ENCODE data around the gene SRMS.

SRMS gene

DNA sequence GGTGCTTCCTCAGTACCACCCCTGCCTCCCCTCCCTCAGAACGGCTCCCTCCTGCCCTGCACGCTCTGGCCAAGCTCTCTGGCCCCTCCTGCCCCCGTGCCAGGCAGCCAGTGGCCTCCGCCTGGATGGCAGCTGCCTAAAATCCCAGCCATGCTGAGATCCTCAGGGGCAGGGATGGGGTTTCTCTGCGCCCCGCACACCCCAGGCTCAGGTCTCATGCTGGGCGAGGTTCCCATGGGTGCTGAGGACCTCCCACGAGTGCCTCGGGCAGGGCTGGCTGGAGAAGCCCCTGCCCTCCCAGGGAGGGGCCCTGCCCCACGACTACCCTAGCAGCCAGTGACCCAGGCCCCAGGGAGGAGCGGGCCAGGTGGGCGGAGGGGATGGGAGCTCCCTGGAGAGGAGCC lies 13.1 kb downstream of the SRMS start:
- TF ChIP-seq JUND (IDR thresholded peaks at IDR 0.05; ENCODE audit: low read depth): no peak
- in situ Hi-C loops (cut with HindIII; ENCODE audit: low pct_unique_long_range_greater_than_20kb, low sequenced_read_pairs): no loop called here
- no peak for DNase-seq (ENCODE audit: low read depth in 1 of 2, low spot score in 1 of 2)

- TF ChIP-seq JUND (IDR thresholded peaks at IDR 0.05; ENCODE audit: low read depth): no peak
- DNase-seq (ENCODE audit: low read depth in 1 of 2, low spot score in 1 of 2): no peak
- in situ Hi-C loops (cut with HindIII; ENCODE audit: low pct_unique_long_range_greater_than_20kb, low sequenced_read_pairs): no loop called here
Observed at GRCh38 chr20:63533871-63534393, 13.6 kb downstream of the SRMS start.

- in situ Hi-C loops (cut with HindIII; ENCODE audit: low pct_unique_long_range_greater_than_20kb, low sequenced_read_pairs): no loop called here
- no peak for TF ChIP-seq JUND (IDR thresholded peaks at IDR 0.05; ENCODE audit: low read depth)
Observed at GRCh38 chr20:63533388-63533787, 14.2 kb downstream of the SRMS start.

DNA sequence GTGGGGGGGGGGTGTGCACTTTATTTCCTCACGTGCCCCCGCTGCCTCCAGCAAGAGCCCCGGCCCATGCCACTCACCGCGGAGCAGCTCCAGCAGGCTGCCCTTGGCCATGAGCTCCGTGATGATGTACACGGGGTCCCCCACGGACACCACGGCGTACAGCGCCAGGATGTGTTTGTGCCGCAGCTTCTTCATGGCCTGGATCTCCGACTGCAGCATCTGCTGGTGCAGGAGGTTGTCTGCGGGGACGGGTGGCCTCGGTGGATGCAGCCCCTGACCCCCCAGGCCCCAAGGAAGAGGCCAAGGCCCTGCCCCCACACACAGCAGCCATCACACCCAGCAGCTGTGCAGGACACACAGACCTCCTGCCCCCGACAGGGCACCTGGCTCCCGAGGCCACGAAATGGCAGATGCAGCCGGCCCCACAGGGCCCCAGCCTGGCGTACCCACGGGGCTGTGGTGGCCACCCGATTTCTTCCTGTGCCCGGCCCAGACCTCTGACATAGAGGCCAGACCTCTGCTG lies 15.0 kb downstream of the SRMS start:
- no peak for TF ChIP-seq JUND (IDR thresholded peaks at IDR 0.05; ENCODE audit: low read depth)
- in situ Hi-C loops (cut with HindIII; ENCODE audit: low pct_unique_long_range_greater_than_20kb, low sequenced_read_pairs): no loop called here
- no peak for DNase-seq (ENCODE audit: low read depth in 1 of 2, low spot score in 1 of 2)

More at GRCh38 chr20:63533388-63533787, 14.2 kb downstream of the SRMS start:
- DNase-seq (ENCODE audit: low read depth in 1 of 2, low spot score in 1 of 2): no peak

DNA sequence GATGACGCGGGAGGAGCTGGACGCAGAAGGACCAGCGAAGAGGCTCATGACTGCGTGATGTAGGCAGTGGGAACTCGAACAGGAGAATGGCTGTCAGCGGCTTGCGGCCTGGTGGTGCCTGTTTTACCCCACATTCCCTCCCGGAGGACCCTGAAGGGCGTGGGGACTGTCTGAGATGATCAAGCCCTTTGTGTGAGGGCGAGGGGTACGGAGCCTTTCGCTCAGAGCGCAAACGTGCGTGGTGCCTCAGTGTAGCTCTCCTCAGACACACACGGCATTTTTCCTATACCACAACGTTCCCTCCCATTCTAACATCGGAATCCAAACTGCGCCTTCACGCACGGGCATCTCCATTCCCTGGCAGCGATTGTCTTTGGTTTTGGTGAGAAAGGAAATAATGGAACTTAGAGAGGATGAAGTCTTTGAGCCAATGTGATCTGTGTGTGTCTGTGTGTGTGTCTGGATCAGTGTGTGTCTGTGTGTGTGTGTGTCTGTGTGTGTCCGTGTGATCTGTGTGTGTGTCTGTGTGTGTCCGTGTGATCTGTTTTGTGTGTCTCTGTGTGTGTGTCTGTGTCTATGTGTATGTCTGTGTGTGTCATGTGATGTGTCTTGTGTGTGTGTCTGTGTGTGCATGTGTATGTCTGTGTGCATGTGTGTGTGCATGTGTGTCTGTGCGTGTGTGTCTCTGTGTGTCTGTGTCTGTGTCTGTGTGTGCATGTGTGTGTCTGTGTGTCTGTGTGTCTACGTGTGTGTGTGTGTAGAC lies 15.7 kb downstream of the SRMS start:
- DNase-seq (ENCODE audit: low read depth in 1 of 2, low spot score in 1 of 2): no peak
- in situ Hi-C loops (cut with HindIII; ENCODE audit: low pct_unique_long_range_greater_than_20kb, low sequenced_read_pairs): no loop called here
- no peak for TF ChIP-seq JUND (IDR thresholded peaks at IDR 0.05; ENCODE audit: low read depth)

DNA sequence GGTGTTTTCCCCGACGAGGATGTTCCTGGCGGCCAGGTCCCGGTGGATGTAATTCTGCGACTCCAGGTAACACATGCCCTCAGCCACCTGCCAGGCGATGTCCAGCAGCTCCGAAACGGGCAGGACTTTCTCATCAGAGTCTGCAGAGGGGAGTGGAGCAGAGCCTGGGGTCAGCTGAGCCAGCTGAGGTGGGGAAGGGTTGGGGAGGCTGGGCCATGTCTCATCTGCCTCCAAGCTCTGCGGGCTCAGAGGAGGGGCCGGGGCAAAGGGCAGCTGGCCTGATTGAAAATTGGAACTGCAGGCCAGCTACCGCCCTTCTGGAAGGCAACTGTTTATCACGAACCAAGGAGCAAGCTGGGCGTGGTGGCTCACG lies 16.8 kb downstream of the SRMS start:
- in situ Hi-C loops (cut with HindIII; ENCODE audit: low pct_unique_long_range_greater_than_20kb, low sequenced_read_pairs): no loop called here
- TF ChIP-seq JUND (IDR thresholded peaks at IDR 0.05; ENCODE audit: low read depth): no peak
- no peak for DNase-seq (ENCODE audit: low read depth in 1 of 2, low spot score in 1 of 2)

GRCh38 chr20:63529861-63530787 lies 17.4 kb downstream of the SRMS start:
- in situ Hi-C loops (cut with HindIII; ENCODE audit: low pct_unique_long_range_greater_than_20kb, low sequenced_read_pairs): no loop called here
- TF ChIP-seq JUND (IDR thresholded peaks at IDR 0.05; ENCODE audit: low read depth): no peak
- DNase-seq (ENCODE audit: low read depth in 1 of 2, low spot score in 1 of 2): no peak

DNA sequence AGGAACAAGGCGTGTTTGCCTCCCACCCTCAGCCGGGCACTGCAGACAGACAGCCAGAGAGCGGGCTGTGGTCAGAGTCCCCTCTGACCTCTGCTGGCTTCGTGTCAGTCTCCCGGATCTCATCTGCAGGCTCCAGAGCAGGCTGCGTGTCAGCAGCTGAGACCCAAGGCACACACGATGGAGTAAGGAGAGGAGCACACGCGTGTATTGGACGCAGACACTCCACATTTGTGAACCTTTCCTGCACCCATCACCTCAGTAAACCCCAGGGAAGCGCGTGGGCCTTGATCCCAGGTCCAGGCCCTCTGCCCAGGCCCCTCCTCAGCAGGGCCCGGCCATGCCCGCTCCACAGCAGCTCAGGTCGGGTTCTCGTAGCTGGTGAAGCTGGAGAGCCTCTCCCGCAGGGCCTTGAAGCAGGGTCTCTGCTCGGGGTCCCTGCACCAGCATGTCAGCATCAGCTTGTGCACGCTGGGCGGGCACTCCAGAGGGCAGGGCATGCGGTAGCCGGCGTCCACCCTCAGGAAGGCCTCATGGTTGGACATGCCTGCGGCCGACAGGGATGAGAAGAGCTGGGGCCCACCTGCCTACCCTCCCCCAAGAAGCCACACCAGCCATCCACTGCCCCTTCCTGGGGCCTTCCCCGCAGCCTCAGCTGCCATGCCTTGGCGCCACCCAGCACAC lies 18.2 kb downstream of the SRMS start:
- TF ChIP-seq JUND (IDR thresholded peaks at IDR 0.05; ENCODE audit: low read depth): no peak
- no peak for DNase-seq (ENCODE audit: low read depth in 1 of 2, low spot score in 1 of 2)
- in situ Hi-C loops (cut with HindIII; ENCODE audit: low pct_unique_long_range_greater_than_20kb, low sequenced_read_pairs): no loop called here

DNA sequence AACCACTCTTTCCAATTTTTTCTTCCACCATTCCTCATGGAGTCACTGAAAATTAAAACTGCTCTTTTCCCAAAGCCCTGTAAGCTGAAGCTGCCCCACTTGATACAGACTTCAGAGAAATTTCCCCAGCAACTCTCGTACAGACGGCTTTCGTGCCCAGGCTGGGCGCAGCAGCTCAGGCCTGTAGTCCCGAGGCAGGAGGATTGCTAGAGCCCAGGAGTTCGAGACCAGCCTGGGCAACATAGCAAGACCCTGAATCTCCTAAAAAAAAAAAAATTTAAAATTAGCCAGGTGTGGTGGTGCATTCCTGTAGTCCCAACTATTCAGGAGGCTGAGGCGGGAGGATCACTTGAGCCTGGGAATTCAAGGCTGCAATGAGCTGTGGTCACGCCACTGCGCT lies 20.4 kb downstream of the SRMS start:
- TF ChIP-seq JUND (IDR thresholded peaks at IDR 0.05; ENCODE audit: low read depth): no peak
- in situ Hi-C loops (cut with HindIII; ENCODE audit: low pct_unique_long_range_greater_than_20kb, low sequenced_read_pairs): no loop called here
- no peak for DNase-seq (ENCODE audit: low read depth in 1 of 2, low spot score in 1 of 2)

- in situ Hi-C loops (cut with HindIII; ENCODE audit: low pct_unique_long_range_greater_than_20kb, low sequenced_read_pairs): no loop called here
- peak in 1 of 2 experiments; percentile 46 for DNase-seq (ENCODE audit: low read depth in 1 of 2, low spot score in 1 of 2)
- TF ChIP-seq JUND (IDR thresholded peaks at IDR 0.05; ENCODE audit: low read depth): no peak
Observed at GRCh38 chr20:63525971-63526370, 21.6 kb downstream of the SRMS start.

DNA sequence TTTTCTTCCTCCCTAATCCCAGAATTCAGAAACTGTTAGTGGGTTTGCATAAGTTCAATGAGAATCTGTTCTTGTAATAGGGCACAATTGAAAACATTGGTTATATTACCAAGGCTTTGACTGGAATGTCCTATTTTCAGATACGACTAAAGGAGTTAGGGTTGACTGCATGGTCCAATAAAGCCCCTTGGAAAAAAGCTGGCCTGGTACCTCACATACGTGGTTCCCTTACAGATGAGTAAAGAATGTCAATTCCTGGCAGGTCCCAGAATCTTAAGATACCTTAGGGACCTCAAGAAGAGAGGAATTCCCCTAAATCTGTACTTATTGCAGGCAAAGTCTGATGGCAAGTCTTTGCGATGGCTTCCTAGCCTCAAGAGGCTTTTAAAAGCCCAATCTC lies 22.4 kb downstream of the SRMS start:
- DNase-seq (ENCODE audit: low read depth in 1 of 2, low spot score in 1 of 2): no peak
- TF ChIP-seq JUND (IDR thresholded peaks at IDR 0.05; ENCODE audit: low read depth): no peak
- in situ Hi-C loops (cut with HindIII; ENCODE audit: low pct_unique_long_range_greater_than_20kb, low sequenced_read_pairs): no loop called here

DNA sequence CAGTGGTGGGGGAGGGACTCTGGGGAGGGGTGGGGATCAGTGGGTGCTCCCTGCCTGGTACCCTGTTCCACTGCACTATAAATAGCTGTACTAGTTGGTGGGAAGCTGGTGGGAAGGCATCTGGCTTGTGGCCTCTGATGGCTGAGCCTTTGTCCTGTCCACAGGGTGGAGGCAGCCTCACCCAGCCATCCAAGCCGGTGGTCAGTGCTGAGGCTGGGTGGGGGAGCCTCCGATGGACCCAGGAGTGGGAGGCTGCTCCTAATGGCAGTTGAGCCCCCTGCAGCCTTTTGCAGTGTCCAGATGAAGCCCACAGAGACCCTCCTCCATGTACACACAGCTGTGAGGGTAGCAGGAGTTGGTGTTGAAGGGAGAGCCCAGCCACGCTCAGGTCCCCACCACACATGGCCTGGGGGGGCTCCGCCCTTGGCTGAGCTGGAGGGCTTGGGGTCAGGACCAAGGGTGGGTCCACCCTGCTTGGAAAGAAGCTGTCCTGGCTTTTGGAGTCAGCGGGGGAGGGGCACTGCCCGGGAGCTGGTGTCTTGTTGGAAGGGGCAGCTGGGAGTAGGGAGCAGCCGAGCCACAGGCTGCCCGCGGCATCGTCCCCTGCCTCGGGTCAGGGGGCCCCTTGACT lies 24.5 kb downstream of the SRMS start:
- no peak for DNase-seq (ENCODE audit: low read depth in 1 of 2, low spot score in 1 of 2)
- in situ Hi-C loops (cut with HindIII; ENCODE audit: low pct_unique_long_range_greater_than_20kb, low sequenced_read_pairs): no loop called here
- no peak for TF ChIP-seq JUND (IDR thresholded peaks at IDR 0.05; ENCODE audit: low read depth)

All from T47D (cell line).